WTC11 (cell line): ENCODE results near the gene TRIM46. TPM values are rescaled to one million over a fixed set of nuclear protein-coding genes. Genes with fewer than 3 reads are reported as not detected.

ENCODE experiments used
- ATAC-seq: fragments of 200-7000 bp; cut with Tn5 transposase; 2 replicates; pipeline ENCODE4 v1.10.0; 2021; ENCODE audit warnings: mild to moderate bottlenecking, moderate library complexity
- CTCF ChIA-PET: fragments of 300-600 bp; sonication (Branson Sonifier 250); formaldehyde crosslinking; loops from one replicate; lab custom pipeline; 2021; ENCODE audit warnings: antibody characterized with exemption; lab: Charles Lee
- POLR2A ChIA-PET: fragments of 350-600 bp; sonication (Branson Sonifier 250); formaldehyde crosslinking; loops from one replicate; lab custom pipeline; 2021; ENCODE audit warnings: antibody characterized with exemption; lab: Charles Lee
- DNase-seq: peaks from one replicate; pipeline ENCODE4 v3.0.0; 2021; ENCODE audit warnings: low spot score
- H3K27ac Mint-ChIP-seq: 2 replicates; pipeline ENCODE4 v1.8.0; 2021; ENCODE audit warnings: mixed read lengths
- H3K27me3 Mint-ChIP-seq: 2 replicates; pipeline ENCODE4 v1.8.0; 2021; ENCODE audit warnings: low read depth, mild to moderate bottlenecking, moderate library complexity, mixed read lengths
- H3K36me3 Mint-ChIP-seq: 2 replicates; pipeline ENCODE4 v1.8.0; 2021; ENCODE audit warnings: mixed read lengths
- H3K4me1 Mint-ChIP-seq: 2 replicates; pipeline ENCODE4 v1.8.0; 2022; ENCODE audit warnings: mixed read lengths
- H3K4me3 Mint-ChIP-seq: 2 replicates; pipeline ENCODE4 v1.8.0; 2021; ENCODE audit warnings: mild to moderate bottlenecking, moderate library complexity, mixed read lengths
- H3K9me3 Mint-ChIP-seq: 2 replicates; pipeline ENCODE4 v1.8.0; 2021; ENCODE audit warnings: mixed read lengths
- FOXJ3 ChIP-seq: sonication (generic); formaldehyde crosslinking; IDR thresholded peaks from 2 replicates; pipeline ENCODE4 v1.9.0; 2021; ENCODE audit warnings: missing genetic modification reagents, mild to moderate bottlenecking, borderline replicate concordance
- GABPB1 ChIP-seq: sonication (generic); formaldehyde crosslinking; IDR thresholded peaks from 2 replicates; pipeline ENCODE4 v1.8.1; 2023; ENCODE audit warnings: mild to moderate bottlenecking, missing genetic modification reagents
- GTF2I ChIP-seq: fragments of 250-450 bp; sonication (Bioruptor Pico); conservative IDR thresholded peaks from 2 replicates; pipeline ENCODE4 v1.4.0; 2021; ENCODE audit warnings: mild to moderate bottlenecking
- MYBL2 ChIP-seq: sonication (generic); formaldehyde crosslinking; IDR thresholded peaks from 2 replicates; pipeline ENCODE4 v1.8.1; 2023; ENCODE audit warnings: mild to moderate bottlenecking, moderate library complexity, missing genetic modification reagents
- PRRX2 ChIP-seq: fragments of 250-450 bp; sonication (Bioruptor Pico); IDR thresholded peaks from 2 replicates; pipeline ENCODE4 v1.8.0; 2021; ENCODE audit warnings: mild to moderate bottlenecking
- RELA ChIP-seq: sonication (generic); formaldehyde crosslinking; IDR thresholded peaks from 2 replicates; pipeline ENCODE4 v1.8.1; 2022; ENCODE audit warnings: missing genetic modification reagents, mild to moderate bottlenecking, borderline replicate concordance
- TCF7 ChIP-seq: sonication (generic); formaldehyde crosslinking; IDR thresholded peaks from 2 replicates; pipeline ENCODE4 v1.8.0; 2022; ENCODE audit warnings: mild to moderate bottlenecking, low read depth, missing genetic modification reagents, moderate library complexity
- ZBTB21 ChIP-seq: sonication (generic); formaldehyde crosslinking; IDR thresholded peaks from 2 replicates; pipeline ENCODE4 v1.8.1; 2023; ENCODE audit warnings: mild to moderate bottlenecking, missing genetic modification reagents, borderline replicate concordance
- ZNF416 ChIP-seq: fragments of 250-450 bp; sonication (Bioruptor Pico); IDR thresholded peaks from 2 replicates; pipeline ENCODE4 v1.9.0; 2021; ENCODE audit warnings: mild to moderate bottlenecking, inconsistent platforms
- ZNF423 ChIP-seq: fragments of 250-450 bp; sonication (Bioruptor Pico); IDR thresholded peaks from 2 replicates; pipeline ENCODE4 v2.1.2; 2022; ENCODE audit warnings: mild to moderate bottlenecking, moderate library complexity
- total RNA-seq: library from RNA; stranded (reverse); gene quantifications from 3 replicates; pipeline ENCODE4 v1.2.3, GENCODE V29; 2021
- TF ChIP-seq, protein P1 (sequence below): sonication (generic); formaldehyde crosslinking; IDR thresholded peaks from 2 replicates; pipeline ENCODE4 v1.8.1; 2023; ENCODE audit warnings: mild to moderate bottlenecking, missing genetic modification reagents, moderate library complexity
- TF ChIP-seq, protein P2 (sequence below): sonication (generic); formaldehyde crosslinking; IDR thresholded peaks from 2 replicates; pipeline ENCODE4 v1.8.0; 2022; ENCODE audit warnings: mild to moderate bottlenecking, missing genetic modification reagents
- TF ChIP-seq, protein P3 (sequence below): fragments of 200-600 bp; IDR thresholded peaks from 2 replicates; pipeline ENCODE4 v1.8.0; 2022; ENCODE audit warnings: antibody characterized with exemption
- TF ChIP-seq, protein P4 (sequence below): sonication (generic); formaldehyde crosslinking; IDR thresholded peaks from 2 replicates; pipeline ENCODE4 v1.8.0; 2022; ENCODE audit warnings: mild to moderate bottlenecking, missing genetic modification reagents
- TF ChIP-seq, protein P5 (sequence below): sonication (generic); formaldehyde crosslinking; IDR thresholded peaks from 2 replicates; pipeline ENCODE4 v1.8.1; 2023; ENCODE audit warnings: mild to moderate bottlenecking, missing genetic modification reagents, moderate library complexity
- TF ChIP-seq, protein P6 (sequence below): sonication (generic); formaldehyde crosslinking; IDR thresholded peaks from 2 replicates; pipeline ENCODE4 v1.8.1; 2022; ENCODE audit warnings: low read depth, missing genetic modification reagents, borderline replicate concordance

Gene TRIM46
- total RNA-seq, 1 experiment from 2014 or later, result 22.1 TPM

DNA sequence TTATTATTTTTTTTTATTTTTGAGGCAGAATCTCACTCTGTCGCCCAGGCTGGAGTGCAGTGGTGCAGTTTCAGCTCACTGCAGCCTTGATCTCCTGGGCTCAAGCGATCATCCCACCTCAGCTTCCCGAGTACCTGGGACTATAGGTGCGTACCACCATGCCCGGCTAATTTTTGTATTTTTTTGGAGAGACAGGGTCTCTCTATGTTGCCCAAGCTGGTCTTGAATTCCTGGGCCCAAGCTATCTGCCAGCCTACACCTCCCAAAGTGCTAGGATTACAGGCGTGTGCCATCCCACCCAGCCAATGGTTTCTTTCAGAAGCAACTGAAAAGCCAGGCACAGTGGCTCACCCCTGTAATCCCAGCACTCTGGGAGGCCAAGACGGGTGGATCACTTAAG lies 2.8 kb upstream of the TRIM46 start:
- Mint-ChIP-seq H3K27me3 (no peaks in the 10 kb centered on the region; the same call in 1 of the 2 replicates), H3K36me3 (peaks cover 14% of the 10 kb centered on the region), H3K4me3 (peak overlapping the region; percentile 94; the same call in 1 of the 2 replicates), H3K9me3 (no peaks in the 10 kb centered on the region), H3K27ac (no peak overlapping the region), H3K4me1 (peaks cover 34% of the 10 kb centered on the region)
- ATAC-seq, result no peak
- DNase-seq, result no peak
- CTCF ChIA-PET, result interaction anchor here (1.4 to 12.2 kb wide), 4 partner anchors 42 to 86 kb away, joined by 6 to 605 read pairs (median 140); partner anchors contain the start of gene EFNA1
- TF ChIP-seq, protein P1, sequence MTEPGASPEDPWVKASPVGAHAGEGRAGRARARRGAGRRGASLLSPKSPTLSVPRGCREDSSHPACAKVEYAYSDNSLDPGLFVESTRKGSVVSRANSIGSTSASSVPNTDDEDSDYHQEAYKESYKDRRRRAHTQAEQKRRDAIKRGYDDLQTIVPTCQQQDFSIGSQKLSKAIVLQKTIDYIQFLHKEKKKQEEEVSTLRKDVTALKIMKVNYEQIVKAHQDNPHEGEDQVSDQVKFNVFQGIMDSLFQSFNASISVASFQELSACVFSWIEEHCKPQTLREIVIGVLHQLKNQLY (CRISPR knock-in tag), result no peak
- TF ChIP-seq GABPB1 (CRISPR knock-in tag), result no peak
- TF ChIP-seq TCF7 (CRISPR knock-in tag), result no peak
- TF ChIP-seq RELA (CRISPR knock-in tag), result no peak
- TF ChIP-seq, protein P2, sequence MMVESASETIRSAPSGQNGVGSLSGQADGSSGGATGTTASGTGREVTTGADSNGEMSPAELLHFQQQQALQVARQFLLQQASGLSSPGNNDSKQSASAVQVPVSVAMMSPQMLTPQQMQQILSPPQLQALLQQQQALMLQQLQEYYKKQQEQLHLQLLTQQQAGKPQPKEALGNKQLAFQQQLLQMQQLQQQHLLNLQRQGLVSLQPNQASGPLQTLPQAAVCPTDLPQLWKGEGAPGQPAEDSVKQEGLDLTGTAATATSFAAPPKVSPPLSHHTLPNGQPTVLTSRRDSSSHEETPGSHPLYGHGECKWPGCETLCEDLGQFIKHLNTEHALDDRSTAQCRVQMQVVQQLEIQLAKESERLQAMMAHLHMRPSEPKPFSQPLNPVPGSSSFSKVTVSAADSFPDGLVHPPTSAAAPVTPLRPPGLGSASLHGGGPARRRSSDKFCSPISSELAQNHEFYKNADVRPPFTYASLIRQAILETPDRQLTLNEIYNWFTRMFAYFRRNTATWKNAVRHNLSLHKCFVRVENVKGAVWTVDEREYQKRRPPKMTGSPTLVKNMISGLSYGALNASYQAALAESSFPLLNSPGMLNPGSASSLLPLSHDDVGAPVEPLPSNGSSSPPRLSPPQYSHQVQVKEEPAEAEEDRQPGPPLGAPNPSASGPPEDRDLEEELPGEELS (CRISPR knock-in tag), result no peak
- TF ChIP-seq, protein P3, sequence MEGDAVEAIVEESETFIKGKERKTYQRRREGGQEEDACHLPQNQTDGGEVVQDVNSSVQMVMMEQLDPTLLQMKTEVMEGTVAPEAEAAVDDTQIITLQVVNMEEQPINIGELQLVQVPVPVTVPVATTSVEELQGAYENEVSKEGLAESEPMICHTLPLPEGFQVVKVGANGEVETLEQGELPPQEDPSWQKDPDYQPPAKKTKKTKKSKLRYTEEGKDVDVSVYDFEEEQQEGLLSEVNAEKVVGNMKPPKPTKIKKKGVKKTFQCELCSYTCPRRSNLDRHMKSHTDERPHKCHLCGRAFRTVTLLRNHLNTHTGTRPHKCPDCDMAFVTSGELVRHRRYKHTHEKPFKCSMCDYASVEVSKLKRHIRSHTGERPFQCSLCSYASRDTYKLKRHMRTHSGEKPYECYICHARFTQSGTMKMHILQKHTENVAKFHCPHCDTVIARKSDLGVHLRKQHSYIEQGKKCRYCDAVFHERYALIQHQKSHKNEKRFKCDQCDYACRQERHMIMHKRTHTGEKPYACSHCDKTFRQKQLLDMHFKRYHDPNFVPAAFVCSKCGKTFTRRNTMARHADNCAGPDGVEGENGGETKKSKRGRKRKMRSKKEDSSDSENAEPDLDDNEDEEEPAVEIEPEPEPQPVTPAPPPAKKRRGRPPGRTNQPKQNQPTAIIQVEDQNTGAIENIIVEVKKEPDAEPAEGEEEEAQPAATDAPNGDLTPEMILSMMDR, result no peak
- TF ChIP-seq PRRX2 (CRISPR knock-in tag), result no peak
- TF ChIP-seq ZBTB21 (CRISPR knock-in tag), result no peak
- no peak for TF ChIP-seq ZNF416
- TF ChIP-seq, protein P4, sequence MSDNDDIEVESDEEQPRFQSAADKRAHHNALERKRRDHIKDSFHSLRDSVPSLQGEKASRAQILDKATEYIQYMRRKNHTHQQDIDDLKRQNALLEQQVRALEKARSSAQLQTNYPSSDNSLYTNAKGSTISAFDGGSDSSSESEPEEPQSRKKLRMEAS, result no peak
- no peak for TF ChIP-seq MYBL2 (CRISPR knock-in tag)
- TF ChIP-seq GTF2I (CRISPR knock-in tag), result no peak
- TF ChIP-seq, all 79 proteins: peak for 0
- POLR2A ChIA-PET, result no interaction called here

DNA sequence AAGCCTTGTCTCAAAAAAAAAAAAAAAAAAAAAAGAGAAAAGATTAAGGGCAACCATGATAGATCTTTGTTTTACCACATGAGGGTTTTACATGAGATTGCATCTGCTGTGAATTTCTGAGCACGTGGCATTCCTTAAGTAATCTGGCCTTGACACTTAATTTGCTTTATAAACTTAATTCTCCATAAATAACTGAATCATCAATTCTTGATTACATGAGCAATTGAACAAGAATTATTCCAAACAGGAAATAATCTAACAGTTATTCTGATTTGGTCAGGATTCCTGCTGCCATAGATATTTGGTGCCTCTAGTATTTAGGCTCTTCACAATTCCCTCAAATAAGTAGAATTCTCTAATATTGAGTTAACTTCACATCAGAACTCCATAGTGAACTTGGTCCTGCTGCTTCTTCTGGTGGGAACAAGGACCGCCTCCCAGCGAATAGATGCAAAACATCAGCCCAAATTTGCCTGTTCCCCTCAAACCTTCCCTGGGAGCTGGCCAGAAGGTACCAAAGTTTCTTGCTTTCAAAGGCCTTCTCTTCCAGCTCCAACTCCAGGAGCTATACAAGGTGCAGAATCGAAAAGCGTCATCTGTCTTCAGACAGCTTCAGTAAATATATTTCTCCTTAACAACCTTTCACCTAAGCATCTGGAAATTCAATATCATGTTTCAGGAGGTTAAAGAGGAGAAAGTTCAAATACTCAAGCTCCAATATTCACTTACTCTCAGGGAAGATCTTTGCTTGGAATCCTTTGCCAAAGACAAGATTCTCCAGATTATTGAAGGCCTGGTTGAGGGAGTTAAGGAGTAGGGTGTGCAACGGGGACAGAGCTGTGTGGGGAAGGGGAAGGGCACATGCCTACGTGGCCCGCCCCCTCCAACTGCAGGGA lies 1.6 kb upstream of the TRIM46 start:
- peaks cover 31% of the 10 kb centered on the region for H3K4me1 Mint-ChIP-seq
- H3K9me3 Mint-ChIP-seq, result no peaks in the 10 kb centered on the region
- peak overlapping the region; percentile 94 for H3K4me3 Mint-ChIP-seq
- DNase-seq (no peak), ATAC-seq (no peak)
- H3K27me3 Mint-ChIP-seq, result no peaks in the 10 kb centered on the region
- H3K36me3 Mint-ChIP-seq, result peaks cover 20% of the 10 kb centered on the region
- CTCF ChIA-PET, result interaction anchor here (0.7 to 12.2 kb wide), 44 partner anchors 9 to 812 kb away, joined by 3 to 605 read pairs (median 7); partner anchors contain the start of genes ADAM15, DPM3, EFNA1 and EFNA3
- peak overlapping the region; percentile 91 for H3K27ac Mint-ChIP-seq
- TF ChIP-seq, protein P5, sequence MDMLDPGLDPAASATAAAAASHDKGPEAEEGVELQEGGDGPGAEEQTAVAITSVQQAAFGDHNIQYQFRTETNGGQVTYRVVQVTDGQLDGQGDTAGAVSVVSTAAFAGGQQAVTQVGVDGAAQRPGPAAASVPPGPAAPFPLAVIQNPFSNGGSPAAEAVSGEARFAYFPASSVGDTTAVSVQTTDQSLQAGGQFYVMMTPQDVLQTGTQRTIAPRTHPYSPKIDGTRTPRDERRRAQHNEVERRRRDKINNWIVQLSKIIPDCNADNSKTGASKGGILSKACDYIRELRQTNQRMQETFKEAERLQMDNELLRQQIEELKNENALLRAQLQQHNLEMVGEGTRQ (CRISPR knock-in tag), result 0 out of 2 replicates have a peak, but pooled peaks have one; percentile 6
- TF ChIP-seq, protein P6, sequence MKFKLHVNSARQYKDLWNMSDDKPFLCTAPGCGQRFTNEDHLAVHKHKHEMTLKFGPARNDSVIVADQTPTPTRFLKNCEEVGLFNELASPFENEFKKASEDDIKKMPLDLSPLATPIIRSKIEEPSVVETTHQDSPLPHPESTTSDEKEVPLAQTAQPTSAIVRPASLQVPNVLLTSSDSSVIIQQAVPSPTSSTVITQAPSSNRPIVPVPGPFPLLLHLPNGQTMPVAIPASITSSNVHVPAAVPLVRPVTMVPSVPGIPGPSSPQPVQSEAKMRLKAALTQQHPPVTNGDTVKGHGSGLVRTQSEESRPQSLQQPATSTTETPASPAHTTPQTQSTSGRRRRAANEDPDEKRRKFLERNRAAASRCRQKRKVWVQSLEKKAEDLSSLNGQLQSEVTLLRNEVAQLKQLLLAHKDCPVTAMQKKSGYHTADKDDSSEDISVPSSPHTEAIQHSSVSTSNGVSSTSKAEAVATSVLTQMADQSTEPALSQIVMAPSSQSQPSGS, result no peak
- TF ChIP-seq ZNF423 (no peak), FOXJ3 (CRISPR knock-in tag) (no peak)
- TF ChIP-seq, all 79 proteins: peak for 1
- POLR2A ChIA-PET, result interaction anchor here (0.7 to 5.2 kb wide), 7 partner anchors 23 to 201 kb away, joined by 3 to 83 read pairs (median 6); partner anchors contain the start of gene SHC1
